GOT3 (cell line): ENCODE results near the gene DCDC2C.

ENCODE experiments used
- DNase-seq: peaks from one replicate; lab custom pipeline; 2025; ENCODE audit warnings: mixed read lengths; lab: John Stamatoyannopoulos, UW

The DCDC2C gene

DNA sequence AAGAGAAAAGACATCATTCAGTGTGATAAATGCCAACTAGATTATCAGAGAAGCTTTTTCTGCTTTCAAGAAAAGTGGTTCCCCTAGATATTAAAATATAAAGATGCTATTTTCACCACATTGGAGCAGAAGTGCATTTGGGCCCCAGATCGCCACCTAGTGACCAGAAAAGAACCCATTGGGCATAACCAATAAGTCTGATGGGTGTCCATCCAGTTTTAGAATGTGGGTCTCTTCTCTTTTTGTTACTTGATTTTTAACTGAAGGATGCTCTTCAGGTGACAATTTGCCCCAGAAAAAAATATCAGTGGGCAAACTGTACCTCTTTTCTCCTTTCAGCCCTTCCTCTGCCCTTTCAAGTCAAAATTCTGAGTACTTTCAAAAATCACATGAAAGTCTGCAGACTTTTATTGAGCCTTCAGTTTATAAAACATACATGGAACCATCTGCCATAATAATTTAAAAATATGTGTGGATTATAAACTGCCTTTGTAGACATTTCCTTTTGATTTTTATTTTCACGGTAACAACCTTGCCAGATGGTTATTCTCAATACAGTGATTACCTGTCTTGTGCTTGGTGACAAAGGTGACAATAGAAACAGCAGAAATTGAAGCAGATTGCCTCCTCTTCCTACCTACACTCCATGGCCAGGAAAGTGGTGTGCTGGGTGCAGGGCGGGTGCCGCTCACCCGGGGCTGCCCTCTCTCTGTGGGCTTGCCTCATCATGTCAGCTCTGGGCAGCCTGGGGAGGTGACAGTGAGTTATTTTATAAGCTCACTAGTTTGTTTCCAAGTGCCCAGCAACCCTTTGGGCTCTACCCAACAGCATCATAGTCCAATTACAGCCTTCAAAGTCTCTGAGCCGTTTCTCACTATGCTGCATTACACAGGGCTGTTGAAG lies 124.5 kb downstream of the DCDC2C start:
- DNase-seq, result no peak

DNA sequence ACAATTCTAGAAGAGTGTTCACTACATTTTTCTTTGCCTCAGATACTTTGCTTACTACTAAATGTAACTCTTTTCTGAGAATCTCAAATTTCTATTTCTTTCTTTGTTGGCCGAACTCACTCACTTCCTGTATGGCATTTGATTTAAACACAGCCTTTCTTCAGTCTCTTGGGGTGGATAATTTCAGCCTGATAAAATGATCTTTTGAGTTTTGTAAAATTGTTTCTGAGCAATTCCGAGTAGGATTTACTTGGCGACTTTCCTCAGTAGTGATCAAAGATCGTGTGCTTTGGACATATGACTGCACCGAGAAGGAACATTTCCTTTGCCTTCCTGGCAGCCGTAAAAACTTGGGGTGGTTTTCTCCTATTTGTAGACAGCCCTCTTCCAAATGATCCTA lies 127.4 kb downstream of the DCDC2C start:
- no peak for DNase-seq

DNA sequence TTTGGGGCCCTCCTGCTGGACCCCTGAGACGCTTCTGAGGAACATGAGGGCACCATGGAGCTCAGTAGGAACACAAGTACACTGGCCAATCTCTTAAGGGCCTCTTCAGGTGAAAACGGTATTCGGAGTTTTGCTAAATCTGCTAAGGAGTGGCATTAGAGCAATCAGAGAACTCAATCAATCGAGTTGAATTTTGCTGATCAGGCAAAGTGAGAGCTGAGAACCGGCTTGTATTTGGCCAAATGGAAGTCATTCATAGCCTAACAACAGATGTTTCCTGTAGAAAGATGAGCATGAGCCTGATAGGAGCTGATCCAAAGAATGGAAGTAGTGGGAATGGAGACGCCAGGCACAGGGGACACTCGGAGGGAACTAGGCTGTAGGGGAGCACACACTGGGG lies 133.7 kb downstream of the DCDC2C start:
- no peak for DNase-seq

DNA sequence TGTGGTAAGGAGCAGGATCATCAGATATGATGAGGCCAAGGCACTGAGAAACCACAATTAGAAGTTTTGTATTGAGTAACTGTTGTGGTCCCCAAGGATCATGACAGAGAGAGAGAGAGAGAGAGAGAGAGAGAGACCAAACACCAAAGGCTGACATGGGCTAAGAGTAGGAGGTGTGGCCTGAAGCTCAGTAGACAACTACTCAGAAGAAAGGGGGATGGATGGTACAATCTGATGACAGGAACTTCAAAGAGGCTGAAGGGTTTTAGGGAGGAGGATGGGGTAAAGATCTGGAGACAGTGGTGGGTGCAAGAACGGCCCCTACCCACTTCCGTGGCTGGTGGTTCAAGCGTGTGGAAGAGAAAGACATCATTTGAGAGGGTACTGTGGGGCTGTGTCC lies 135.0 kb downstream of the DCDC2C start:
- no peak for DNase-seq

DNA sequence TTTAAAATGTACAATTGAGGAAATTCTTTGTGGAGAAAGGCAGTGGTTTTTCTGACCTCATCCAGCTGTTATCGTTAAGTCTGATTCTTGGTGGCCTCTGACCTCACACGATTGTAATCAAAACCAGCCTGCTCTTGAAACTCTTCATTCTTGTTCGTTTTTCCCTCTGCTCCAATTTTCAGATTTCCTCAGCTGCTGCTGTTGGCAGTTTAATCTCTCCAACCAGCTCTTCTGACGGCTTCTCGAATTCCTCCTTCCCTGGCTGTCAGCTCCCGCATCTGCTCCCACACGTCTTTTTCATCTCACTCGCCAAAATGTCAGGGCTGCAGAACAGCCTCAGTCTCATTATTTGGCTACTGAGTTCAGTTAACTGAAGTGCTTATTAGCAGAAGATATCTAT lies 136.1 kb downstream of the DCDC2C start:
- DNase-seq, result no peak

DNA sequence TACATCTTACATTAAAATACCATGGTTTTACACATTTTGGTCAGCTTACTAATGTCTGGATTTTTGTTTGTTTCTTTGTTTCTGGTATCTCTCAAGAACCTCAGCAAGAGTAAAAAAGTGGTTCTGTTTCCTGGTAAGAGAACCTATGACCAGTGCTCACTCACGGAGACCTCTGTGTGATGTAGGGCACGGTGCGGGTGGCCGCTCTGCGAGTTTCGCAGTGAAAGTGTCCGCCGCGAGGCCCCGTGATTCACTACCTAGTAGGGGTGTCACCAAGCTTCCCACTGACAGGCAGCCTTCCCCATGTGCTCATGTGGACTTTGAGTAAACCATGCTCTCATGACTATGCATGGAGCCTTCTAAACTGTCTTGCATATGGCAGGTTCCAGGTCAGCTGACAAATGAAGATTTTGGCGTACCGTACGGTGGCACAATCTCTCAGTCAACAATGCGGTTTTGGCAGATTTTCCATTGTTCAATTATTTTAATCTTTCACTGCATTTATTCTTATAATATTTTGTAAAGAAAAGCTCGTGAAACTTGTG lies 137.3 kb downstream of the DCDC2C start:
- no peak for DNase-seq

DNA sequence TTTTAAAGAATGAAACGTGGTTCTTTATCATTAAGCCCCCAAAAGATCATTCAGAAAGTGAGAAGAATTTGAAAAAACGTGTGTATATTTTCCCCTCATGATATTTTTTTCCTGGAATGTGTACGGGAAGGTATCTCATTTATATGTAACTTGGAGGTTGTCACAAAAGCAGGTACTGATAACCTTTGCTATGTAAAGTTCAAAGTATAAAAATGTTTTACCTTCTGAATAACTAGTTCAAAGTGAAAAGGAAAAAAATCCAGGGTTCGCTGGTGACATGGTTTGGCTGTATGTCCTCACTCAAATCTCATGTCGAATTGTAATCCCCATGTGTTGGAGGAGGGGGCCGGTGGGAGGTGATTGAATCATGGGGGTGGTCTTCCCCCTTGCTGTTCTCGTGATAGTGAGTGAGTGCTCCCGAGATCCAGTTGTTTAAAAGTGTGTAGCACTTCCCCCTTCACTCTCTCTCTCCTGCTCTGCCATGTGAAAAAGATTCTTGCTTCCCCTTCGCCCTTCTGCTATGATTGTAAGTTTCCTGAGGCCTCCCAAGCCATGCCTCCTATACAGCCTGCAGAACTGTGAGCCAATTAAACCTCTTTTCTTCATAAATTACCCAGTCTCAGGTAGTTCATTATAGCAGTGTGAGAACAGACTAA lies 144.2 kb downstream of the DCDC2C start:
- no peak for DNase-seq

DNA sequence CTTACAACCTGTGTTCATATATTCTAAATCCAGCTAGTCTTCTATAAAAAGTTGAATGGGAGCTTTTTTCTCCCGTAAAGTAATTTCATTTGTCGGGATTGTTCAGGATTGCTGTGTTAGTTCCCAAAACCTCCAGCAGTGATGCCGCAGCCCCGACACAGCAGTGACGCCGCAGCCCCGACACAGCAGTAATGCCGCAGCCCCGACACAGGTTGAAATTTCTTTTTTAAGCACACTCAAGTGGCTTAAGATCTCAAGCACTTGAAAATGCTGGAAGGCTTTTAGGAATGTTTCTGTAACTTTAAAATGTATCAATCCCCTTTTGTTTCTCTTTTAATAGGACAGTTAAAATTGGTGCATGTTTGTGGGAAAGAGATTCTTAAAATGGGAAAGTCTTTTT lies 145.4 kb downstream of the DCDC2C start:
- no peak for DNase-seq

DNA sequence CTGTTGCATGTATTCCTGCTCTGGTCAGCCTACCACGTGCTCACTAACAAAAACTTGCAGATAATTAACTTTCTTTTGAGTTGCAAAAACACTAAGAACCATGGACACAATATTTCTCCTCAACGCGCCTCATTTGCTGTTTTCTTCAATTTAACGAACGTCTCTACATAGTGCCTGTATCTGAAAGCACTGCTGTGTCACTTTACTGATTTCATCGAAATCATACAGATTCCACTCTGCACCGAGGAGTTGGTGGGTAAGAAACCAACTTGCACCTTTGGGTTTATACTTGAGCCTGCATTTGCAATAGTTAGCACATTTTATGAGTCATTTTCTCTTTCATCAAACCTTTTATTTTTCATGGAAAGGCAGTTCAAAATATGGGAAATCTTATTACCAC lies 145.8 kb downstream of the DCDC2C start:
- no peak for DNase-seq

DNA sequence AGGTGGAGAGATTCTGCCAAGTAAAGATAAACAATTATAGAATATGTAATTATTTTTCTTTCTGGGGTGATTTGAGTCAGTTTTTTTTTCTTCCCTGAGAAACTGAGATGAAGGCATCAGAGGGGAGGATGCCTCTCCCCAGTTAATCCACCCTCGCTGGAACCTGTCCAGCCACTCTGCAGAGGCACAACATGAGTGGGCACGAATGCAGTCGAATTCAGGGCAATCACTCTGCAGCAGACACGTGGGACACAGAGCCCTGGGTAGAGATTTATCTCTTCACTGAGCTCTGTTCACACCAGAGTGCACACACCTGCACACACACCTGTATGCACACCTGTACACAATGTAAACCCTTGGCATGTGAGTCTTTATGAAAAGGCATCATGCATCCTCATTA lies 154.2 kb downstream of the DCDC2C start:
- DNase-seq, result no peak

DNA sequence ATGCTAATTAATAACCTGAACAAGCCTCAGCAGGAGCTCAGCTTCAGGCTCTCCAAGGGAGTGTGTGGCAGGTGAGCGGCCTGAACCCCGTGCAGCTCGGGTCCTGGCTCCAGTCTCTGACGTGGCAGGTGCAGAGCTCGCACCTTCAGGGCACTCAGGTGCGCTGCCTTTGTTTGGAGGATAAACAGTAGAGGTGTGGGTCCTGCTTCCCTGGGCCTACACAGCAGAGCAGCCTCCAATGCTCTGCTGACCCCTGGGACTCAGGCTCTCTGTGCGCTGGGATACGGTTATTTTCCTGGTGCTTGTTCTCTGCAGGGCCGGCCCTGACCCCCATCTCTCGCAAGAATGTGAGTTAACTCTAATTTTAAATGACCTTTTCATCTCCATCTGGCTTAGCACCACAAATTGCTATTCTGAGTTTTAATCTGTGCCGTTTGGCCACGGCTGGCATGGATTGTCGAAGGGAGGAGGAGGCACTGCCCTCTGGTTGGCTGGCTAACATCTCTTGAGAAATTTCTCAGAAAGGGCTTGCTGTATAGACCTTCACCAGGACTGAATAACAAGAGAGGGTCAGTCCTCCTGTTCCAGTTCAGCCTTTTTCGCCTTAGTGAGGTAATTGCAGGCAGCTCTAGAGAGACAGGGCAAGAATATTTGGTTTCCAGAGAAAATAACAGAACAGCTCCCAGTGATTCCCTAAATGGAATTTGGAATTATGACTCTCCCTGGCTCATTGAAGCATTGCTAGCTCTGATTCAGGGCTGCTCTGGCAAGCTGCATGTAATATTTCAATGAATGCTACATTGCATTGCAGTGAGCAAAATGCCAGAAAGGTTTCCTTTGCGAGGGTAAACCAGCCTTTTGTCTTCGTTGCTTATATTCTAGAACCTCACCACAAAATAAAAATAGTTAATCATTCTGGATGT lies 161.8 kb downstream of the DCDC2C start:
- no peak for DNase-seq

DNA sequence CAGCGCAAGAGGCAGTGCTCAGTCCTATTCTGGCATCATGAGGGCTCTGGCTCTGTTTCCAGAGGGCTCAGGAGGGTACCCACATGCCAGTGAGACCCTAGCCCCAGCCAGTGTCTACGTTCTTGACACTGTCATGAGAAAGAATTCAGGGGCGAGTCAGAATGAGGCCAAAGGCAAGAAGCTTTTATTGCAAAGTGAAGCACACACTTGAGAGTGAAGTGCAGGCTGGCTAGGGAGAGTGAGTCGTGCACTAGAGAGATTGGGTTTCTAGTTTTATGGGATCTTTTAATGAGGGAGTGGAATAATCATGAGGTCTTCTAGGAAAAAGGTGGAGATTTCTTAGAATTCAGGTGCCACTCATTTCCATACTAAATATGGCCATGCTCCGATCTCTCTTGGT lies 164.1 kb downstream of the DCDC2C start:
- DNase-seq, result no peak

DNA sequence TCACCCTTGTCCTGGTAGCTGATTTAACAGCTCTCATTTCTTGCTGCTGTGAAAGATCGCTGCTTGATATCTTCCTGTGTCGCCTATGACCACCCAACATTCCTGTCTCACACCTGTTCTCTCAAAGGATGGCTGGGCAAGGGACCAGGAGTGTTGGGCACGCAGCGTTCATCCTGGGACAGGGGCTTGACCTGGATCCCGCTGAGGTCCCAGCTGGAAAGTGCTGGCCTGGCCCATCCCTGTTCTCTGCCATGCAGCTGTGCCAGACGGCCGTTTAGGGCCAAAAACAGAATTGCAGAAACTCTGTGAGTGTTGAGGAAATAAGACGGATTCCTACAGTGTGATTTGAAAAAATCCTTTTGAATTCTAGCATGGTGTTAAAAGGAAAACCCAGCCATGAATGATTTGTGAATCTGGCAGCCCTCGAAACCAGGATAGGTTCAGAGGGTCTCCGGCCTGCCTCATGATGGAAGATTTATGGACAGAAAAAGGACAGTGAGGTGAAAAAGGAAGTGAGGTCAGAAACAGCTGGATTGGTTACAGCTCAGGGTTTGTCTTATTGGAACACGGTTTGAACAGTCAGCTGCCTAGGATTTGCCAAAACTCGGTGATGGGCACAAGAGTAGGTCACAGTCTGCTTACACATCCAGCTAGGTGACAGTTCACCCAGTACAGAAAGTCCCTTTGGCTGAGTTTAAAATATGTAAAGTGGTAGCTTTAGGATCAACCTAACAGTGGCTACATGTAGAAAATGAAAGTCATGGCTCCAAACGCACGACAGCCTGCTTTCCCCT lies 164.8 kb downstream of the DCDC2C start:
- DNase-seq, result no peak

DNA sequence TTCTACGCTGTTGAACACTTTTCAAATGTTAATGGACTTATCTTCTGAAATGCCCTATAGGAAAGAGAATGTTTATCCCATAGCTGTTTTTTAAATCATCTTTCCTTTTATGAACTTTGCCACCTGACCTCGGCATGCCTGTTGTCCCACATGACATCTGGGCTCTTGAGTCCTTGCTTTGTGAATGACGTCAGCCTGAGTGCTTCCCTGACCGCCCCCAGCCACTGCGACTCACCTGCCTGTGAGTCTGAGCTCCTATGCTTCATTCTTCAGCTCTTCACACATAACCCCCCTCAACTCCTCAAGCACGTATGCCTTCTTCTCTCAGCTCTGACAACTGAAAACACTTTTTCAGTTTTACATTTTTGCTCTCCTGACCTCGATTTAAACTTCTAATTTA lies 166.8 kb downstream of the DCDC2C start:
- DNase-seq, result no peak

DNA sequence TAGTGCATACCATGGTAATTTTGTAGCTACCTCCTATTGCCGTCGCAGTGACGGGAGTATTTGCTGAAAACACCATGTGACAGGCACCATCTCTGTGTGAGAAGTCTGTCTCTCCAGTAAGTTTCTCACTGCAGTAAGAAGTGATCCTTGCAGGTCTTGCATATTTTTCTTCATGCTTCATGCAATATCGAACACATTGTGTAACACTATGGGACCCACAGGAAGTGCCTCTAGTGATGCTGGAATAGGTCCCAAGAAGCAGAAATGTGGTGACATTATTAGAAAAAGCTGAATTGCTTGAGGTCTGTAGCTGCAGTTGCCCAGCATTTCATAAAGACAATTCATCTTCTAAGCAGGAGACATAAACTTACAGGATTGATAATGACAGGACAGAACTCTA lies 167.6 kb downstream of the DCDC2C start:
- no peak for DNase-seq

DNA sequence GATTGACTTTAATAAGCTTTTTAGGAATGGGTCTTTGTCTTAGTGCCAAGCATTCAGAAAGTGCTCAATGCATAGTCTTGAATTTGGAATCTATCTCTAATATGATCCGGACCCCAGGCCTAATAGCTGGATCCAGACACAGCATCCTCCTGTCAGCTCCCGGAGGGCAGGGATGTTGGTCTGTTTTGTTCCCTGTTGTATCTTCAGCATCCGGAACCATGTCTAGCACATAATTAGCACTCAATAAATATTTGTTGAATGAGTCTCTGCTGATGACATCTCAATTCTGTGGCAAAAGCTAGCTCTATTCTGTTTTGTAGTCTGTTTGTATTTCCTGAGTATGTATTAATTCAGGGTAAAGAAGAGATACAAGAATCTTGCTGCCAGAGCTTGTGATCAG lies 169.1 kb downstream of the DCDC2C start:
- DNase-seq, result no peak

DNA sequence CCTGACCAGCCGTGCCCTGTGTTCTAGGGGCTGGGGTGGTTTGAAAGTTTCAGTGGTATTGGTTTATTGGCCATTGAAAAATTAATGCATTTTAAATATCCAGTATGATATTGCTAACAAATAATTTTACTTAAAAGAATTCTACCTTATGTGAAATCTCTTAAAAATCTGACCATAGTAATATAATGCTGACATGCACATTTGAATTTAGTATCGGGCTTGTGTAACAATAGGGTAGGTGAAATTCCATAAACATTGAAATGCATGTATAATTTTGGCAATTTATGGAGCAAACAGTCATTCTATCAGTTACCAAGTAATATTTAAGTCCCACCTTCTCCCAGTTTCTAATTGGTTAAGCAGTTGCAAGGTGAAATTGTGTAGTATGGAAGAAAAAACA lies 170.5 kb downstream of the DCDC2C start:
- no peak for DNase-seq

DNA sequence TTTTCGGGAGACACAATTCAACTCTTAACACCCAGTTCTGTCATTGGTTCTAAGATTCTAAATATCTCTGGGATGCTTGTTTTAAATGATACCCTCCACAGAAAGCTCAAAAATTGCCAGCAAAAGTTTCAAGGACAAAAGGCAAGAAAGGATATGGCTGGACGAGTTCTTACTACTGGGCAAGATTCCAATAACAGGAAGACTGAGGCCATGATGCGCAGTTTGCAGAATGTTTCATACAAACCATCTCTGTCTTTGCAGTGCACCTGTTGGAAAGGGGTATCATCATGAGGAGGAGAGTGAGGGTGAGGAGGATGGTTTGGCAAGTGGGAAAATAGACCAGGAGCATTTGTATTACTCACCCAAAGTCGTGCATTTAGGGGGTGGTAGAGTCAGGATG lies 172.8 kb downstream of the DCDC2C start:
- DNase-seq, result no peak

DNA sequence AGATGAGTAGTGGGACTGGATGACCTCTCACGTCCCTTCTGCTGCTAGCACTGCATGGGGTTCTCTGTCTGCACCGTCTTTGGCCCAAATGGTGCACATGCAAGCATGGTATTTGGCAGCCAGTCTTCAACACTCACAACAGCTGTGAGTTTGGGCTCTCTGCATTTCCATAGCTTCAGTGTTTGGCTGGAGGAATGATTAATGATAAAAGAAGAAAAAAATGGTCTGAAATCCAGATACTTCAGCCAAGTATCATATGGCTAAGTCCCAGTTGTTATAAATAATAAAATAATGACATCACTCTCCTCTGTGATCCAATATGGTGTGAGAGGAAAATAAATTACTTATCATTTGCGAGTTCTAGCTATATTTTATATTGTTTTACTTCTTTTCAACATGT lies 173.3 kb downstream of the DCDC2C start:
- DNase-seq, result no peak

DNA sequence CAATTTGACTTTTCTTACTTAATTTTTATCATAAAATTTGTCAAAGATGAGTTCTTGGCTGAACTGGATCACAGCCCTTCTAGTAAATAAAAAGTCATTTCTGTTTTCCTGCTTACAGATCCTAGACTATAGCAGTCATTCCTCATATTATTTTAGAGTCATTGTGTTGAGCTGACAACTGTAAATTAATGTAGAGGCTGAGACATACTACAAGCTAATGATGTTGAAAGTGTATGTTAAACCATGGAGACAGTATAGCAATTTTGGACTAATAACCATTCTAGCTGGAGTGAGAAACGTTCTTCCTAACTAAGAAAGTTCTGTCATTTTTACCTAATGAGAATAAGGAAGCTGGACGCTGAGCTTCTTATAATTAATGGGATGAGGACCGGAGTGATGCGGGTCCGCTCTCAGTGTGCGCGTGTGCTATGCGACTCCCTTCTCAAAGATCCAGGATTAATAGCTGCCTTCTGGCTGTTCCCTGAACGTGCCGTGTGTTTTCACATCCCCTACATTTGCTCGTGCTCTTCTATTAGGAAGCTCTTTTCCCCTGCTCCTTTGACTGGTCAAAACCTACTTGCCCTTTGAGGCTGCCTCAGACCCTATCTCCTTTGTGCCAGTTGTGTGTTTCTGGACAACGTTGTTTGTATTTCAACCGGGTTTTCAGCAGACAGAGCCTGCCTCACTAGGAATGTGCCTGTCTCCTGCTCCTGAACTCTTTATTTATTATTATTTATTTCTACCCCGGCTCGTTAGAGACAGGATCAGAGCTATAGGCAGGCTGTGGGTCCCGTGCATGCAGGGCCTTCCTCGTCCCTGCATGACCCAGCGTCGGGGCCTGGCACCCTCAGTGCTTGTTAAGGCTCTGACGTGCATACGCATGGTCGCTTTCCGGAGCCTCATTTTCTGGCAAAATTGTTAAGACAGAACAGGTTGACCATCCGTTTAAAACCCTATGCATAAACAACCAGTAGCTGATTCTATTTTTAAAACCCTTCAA lies 182.6 kb downstream of the DCDC2C start:
- no peak for DNase-seq
